ENCODE data around the gene ZRSR2. TPM values are rescaled to one million over a fixed set of nuclear protein-coding genes. Genes with fewer than 3 reads are reported as not detected.

Gene ZRSR2
- total RNA-seq, 1 experiment from 2014 or later = 4.6 TPM

GRCh38 chrX:15820106-15821073 lies 30.1 kb downstream of the ZRSR2 start:
- no TSS peak for BruUV-seq (replicated peaks)
- peaks cover 0 to 5% of the 10 kb centered on the region in 2 experiments; a peak in 2 of 4 replicates for H3K36me3 ChIP-seq (ENCODE audit: control insufficient read depth in 1 of 2, insufficient read depth in 2 of 2, low read length in 2 of 2)
- H3K4me3 ChIP-seq (replicated peaks in 1 of 2; ENCODE audit: low read depth in 1 of 2, low read length in 2 of 2) = no peak overlapping the region
- TF ChIP-seq POLR2AphosphoS5 (IDR thresholded peaks at IDR 0.05; ENCODE audit: low read depth, low read length) = no peak
- TF ChIP-seq FOSL1 (IDR thresholded peaks at IDR 0.05; ENCODE audit: low read depth) = no peak
- TF ChIP-seq, protein P1, sequence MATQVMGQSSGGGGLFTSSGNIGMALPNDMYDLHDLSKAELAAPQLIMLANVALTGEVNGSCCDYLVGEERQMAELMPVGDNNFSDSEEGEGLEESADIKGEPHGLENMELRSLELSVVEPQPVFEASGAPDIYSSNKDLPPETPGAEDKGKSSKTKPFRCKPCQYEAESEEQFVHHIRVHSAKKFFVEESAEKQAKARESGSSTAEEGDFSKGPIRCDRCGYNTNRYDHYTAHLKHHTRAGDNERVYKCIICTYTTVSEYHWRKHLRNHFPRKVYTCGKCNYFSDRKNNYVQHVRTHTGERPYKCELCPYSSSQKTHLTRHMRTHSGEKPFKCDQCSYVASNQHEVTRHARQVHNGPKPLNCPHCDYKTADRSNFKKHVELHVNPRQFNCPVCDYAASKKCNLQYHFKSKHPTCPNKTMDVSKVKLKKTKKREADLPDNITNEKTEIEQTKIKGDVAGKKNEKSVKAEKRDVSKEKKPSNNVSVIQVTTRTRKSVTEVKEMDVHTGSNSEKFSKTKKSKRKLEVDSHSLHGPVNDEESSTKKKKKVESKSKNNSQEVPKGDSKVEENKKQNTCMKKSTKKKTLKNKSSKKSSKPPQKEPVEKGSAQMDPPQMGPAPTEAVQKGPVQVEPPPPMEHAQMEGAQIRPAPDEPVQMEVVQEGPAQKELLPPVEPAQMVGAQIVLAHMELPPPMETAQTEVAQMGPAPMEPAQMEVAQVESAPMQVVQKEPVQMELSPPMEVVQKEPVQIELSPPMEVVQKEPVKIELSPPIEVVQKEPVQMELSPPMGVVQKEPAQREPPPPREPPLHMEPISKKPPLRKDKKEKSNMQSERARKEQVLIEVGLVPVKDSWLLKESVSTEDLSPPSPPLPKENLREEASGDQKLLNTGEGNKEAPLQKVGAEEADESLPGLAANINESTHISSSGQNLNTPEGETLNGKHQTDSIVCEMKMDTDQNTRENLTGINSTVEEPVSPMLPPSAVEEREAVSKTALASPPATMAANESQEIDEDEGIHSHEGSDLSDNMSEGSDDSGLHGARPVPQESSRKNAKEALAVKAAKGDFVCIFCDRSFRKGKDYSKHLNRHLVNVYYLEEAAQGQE (IDR thresholded peaks at IDR 0.05; ENCODE audit: low read depth) = no peak
- no peak for TF ChIP-seq ZFX (IDR thresholded peaks at IDR 0.05)
- TF ChIP-seq SIN3A (IDR thresholded peaks at IDR 0.05; ENCODE audit: low read depth) = no peak
- TF ChIP-seq, protein P2, sequence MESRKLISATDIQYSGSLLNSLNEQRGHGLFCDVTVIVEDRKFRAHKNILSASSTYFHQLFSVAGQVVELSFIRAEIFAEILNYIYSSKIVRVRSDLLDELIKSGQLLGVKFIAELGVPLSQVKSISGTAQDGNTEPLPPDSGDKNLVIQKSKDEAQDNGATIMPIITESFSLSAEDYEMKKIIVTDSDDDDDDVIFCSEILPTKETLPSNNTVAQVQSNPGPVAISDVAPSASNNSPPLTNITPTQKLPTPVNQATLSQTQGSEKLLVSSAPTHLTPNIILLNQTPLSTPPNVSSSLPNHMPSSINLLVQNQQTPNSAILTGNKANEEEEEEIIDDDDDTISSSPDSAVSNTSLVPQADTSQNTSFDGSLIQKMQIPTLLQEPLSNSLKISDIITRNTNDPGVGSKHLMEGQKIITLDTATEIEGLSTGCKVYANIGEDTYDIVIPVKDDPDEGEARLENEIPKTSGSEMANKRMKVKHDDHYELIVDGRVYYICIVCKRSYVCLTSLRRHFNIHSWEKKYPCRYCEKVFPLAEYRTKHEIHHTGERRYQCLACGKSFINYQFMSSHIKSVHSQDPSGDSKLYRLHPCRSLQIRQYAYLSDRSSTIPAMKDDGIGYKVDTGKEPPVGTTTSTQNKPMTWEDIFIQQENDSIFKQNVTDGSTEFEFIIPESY (IDR thresholded peaks at IDR 0.05; ENCODE audit: extremely low read depth, insufficient replicate concordance, low read length) = no peak
- TF ChIP-seq, protein P3, sequence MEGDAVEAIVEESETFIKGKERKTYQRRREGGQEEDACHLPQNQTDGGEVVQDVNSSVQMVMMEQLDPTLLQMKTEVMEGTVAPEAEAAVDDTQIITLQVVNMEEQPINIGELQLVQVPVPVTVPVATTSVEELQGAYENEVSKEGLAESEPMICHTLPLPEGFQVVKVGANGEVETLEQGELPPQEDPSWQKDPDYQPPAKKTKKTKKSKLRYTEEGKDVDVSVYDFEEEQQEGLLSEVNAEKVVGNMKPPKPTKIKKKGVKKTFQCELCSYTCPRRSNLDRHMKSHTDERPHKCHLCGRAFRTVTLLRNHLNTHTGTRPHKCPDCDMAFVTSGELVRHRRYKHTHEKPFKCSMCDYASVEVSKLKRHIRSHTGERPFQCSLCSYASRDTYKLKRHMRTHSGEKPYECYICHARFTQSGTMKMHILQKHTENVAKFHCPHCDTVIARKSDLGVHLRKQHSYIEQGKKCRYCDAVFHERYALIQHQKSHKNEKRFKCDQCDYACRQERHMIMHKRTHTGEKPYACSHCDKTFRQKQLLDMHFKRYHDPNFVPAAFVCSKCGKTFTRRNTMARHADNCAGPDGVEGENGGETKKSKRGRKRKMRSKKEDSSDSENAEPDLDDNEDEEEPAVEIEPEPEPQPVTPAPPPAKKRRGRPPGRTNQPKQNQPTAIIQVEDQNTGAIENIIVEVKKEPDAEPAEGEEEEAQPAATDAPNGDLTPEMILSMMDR (IDR thresholded peaks at IDR 0.05 in 2 of 3, conservative IDR thresholded peaks at IDR 0.05 in 1 of 3; ENCODE audit: borderline replicate concordance in 1 of 3, insufficient read depth in 1 of 3, low read depth in 2 of 3, low read length in 2 of 3) = no peak
- TF ChIP-seq ATF3 (IDR thresholded peaks at IDR 0.05) = no peak
- TF ChIP-seq RAD21 (IDR thresholded peaks at IDR 0.05; ENCODE audit: low read depth) = no peak
- ChIA-PET CTCF (no interaction called here), RAD21 (ENCODE audit: low non-redundant PET in 1 of 2, low total read pairs in 2 of 2, uncharacterized antibody in 2 of 2, unreplicated experiment in 2 of 2) (no interaction called here), POLR2A (no interaction called here)
- DNase-seq (ENCODE audit: low read depth, low spot score) (no peak), ATAC-seq (no peak)
- no peaks in the 10 kb centered on the region for H3K9me3 ChIP-seq (ENCODE audit: control insufficient read depth in 1 of 2, insufficient read depth in 1 of 2, low read depth in 1 of 2, low read length in 2 of 2)
- H3K4me1 ChIP-seq (ENCODE audit: control insufficient read depth in 1 of 2, insufficient read depth in 2 of 2, low read length in 2 of 2) = no peaks in the 10 kb centered on the region
- H3K4me2 ChIP-seq (ENCODE audit: low read length) = no peak overlapping the region
- no peaks in the 10 kb centered on the region for H3K27me3 ChIP-seq (ENCODE audit: insufficient read depth, low read length)
- no peak overlapping the region for H3K9ac ChIP-seq (ENCODE audit: low read length)
- no peaks in the 10 kb centered on the region for H3K79me2 ChIP-seq (ENCODE audit: insufficient read depth, low read length)
- H3K9me2 ChIP-seq (ENCODE audit: insufficient read depth) = no peaks in the 10 kb centered on the region
- H4K20me1 ChIP-seq (ENCODE audit: insufficient read depth) = no peaks in the 10 kb centered on the region
- no peak overlapping the region for H2AFZ ChIP-seq (ENCODE audit: low read depth, low read length, poor library complexity, severe bottlenecking)
- intact Hi-C loops (cut with micrococcal nuclease) = no loop called here
- no peak overlapping the region for H3K27ac ChIP-seq (ENCODE audit: low read depth, low read length)

Data from HCT116 (cell line).